ENCODE results near the gene PRRT1B.
"Not testable (repeated sequence)": the region's sequence is repeated elsewhere in the genome, so short reads cannot be mapped to it uniquely, and the experiment has no call there.

Gene PRRT1B

DNA sequence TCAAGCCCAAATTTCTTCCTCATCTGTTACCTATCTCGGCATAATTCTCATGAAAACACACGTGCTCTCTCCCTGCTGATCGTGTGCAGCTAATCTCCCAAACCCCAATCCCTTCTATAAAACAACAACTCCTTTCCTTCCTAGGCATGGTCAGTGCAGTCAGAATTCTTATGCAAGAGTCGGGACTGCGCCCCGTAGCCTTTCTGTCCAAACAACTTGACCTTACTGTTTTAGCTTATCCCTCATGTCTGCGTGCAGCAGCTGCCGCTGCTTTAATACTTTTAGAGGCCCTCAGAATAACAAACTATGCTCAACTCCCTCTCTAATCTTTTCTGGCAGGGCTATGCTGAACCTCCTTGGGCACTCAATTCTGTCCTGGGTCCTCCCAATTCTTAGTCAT, 5.1 kb downstream of the PRRT1B start:
- DNase-seq (ENCODE audit: low spot score) = not testable (repeated sequence)

- DNase-seq (ENCODE audit: low spot score) = no peak
Measured at GRCh38 chr9:131552030-131552429, 6.7 kb downstream of the PRRT1B start.

GRCh38 chr9:131554087-131554842, 8.9 kb downstream of the PRRT1B start:
- DNase-seq (ENCODE audit: low spot score) = no peak

DNA sequence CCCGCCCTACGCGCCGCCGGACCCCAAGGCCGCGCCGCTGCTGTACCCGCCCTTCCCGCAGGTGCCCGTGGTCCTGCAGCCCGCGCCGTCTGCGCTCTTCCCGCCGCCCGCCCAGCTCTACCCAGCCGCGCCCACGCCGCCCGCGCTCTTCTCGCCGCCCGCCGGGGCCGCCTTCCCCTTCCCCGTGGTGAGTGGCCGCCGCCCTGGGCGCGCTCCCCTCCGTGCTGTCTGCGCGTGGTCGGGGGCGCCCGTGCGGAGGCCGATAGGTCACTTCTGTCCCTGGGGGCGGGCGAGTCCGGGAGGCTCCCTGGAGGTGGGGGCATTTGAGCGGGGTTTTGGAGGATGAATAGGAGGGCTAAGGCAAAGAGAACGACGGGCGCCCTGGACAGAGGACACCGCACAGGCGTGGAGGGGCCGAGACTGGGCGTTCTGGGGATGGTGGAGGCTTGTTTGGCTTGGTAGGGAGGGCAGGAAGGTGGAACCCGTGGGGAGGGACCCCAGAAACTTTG, 9.6 kb downstream of the PRRT1B start:
- DNase-seq (ENCODE audit: low spot score) = no peak

DNA sequence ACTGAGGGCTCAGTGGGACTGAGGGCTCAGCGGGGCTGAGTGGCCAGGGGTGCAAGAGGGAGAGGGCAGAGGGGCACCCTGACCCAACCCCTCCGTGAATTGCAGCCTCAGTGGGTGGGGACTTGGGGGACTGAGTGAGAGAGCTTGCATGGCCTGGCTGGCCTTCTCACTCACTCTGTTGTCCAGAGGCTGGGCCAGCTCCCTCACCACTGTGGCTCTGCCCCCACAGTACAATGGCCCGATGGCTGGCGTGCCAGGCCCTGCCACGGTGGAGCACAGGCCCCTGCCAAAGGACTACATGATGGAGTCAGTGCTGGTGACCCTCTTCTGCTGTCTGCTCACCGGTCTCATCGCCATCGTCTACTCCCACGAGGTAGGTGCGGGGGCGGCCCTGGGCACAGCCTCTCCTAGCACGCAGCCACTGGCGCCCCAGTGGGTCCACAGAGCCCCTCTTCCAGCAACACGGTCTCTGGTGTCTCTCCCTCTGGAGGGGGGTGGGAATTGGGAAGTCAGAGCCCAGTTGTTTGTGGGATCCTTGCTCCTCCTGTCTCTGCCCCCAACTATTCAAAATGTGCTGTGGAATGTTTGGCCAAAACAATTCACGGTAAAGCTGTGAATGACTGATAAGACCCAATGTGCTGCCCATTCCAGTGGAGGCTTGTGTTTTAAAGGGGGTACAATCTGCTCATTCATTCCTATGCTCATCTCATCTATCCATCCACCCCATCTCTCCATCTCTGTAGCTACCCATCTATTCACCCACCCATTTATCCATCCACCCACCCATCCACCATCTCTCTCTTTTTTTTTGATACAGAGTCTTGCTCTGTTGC, 10.7 kb downstream of the PRRT1B start:
- DNase-seq (ENCODE audit: low spot score) = no peak

DNA sequence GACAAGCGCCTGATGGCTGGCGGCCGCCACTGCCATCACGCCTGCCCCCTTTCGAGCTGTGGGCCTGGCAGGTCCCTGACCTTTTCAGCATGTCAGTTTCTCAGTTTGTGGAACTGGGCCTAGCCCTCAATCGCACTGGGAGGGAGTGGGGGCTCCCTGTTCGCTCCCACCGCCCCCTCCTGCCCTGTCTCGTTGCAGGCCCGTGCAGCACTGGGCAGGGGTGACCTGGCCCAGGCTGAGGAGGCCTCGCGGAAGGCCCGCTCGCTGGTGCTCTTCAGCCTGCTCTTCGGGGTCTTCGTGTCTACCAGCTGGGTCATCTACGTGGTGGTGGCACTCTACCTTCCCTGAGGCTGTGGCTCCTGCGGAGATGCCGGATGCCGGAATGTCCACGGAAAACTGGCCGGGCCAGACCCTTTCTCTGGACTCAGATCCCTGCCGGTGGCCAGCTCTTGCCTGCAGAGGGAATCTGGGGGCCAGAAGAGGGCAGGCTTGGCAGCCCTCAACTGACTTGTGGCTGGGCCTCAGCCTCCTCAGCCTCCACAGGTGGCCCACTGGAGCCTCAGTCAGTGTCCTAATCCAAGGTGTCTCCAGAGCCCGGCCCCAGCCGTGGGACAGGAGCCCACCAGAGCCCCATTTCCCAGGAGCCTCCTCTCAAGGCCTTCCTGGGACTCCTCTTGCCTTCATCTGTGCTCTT, 12.7 kb downstream of the PRRT1B start:
- DNase-seq (ENCODE audit: low spot score) = no peak

GRCh38 chr9:131559421-131560000, 14.2 kb downstream of the PRRT1B start:
- DNase-seq (ENCODE audit: low spot score) = no peak

DNA sequence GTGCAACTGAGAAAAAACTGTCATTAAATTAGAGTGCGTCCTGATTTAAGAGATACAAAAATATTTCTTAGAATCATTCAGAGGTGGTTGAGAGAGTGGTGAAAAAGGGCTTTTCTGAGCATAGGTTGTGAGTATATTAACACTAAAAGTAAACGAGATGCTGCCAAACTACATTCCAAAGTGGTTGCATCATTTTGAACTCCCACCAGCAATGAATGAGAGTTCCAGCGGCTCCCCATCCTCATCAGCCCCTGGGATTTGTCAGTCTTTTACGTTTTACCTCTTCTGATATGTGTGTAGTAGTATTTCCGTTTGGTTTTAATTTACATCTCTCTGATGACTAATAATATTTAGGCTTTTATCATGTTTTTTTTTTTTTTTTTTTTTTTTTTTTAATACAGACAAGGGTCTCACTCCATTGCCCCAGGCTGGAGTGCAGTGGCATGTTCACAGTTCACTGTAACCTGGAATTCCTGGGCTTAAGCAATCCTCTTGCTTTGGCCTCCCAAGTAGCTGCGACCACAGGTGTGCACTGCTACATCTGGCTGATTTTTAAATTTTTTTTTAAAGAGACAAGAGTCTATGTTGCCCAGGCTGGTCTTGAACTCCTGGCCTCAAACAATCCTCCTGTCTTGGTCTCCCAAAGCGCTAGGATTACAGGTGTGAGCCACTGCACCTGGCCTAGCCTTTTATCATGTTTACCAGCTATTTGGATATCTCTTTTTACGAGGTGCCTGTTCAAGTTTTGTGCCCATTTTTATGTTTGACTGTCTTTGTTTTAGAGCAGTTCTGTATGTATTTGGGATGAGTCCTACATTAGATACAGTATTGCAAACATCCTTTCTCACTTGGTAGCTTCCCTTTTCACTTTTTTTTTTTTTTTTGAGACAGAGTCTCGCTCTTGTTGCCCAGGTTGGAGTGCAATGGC, 17.0 kb downstream of the PRRT1B start:
- DNase-seq (ENCODE audit: low spot score) = no peak

- no peak for DNase-seq (ENCODE audit: low spot score)
Measured at GRCh38 chr9:131565369-131565768, 20.0 kb downstream of the PRRT1B start.

DNA sequence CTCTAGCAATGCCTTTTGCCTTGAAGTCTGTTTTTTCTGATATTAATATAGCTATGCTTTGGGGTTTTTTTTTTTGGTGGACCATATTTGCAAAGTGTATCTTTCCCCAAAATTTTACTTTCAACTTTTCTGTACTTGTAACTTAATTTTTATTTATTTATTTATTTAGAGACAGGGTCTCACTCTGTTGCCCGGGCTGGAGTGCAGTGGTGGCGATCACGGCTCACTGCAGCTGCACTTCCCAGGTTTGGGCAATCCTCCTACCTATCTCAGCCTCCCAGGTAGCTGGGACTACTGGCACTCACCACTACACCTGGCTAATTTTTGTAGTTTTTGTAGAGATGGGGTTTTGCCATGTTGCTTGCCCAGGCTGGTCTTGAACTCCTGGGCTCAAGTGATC, 20.8 kb downstream of the PRRT1B start:
- no peak for DNase-seq (ENCODE audit: low spot score)

GRCh38 chr9:131567910-131568309, 22.6 kb downstream of the PRRT1B start:
- DNase-seq (ENCODE audit: low spot score) = no peak

- no peak for DNase-seq (ENCODE audit: low spot score)
Measured at GRCh38 chr9:131574730-131575640, 29.7 kb downstream of the PRRT1B start.

DNA sequence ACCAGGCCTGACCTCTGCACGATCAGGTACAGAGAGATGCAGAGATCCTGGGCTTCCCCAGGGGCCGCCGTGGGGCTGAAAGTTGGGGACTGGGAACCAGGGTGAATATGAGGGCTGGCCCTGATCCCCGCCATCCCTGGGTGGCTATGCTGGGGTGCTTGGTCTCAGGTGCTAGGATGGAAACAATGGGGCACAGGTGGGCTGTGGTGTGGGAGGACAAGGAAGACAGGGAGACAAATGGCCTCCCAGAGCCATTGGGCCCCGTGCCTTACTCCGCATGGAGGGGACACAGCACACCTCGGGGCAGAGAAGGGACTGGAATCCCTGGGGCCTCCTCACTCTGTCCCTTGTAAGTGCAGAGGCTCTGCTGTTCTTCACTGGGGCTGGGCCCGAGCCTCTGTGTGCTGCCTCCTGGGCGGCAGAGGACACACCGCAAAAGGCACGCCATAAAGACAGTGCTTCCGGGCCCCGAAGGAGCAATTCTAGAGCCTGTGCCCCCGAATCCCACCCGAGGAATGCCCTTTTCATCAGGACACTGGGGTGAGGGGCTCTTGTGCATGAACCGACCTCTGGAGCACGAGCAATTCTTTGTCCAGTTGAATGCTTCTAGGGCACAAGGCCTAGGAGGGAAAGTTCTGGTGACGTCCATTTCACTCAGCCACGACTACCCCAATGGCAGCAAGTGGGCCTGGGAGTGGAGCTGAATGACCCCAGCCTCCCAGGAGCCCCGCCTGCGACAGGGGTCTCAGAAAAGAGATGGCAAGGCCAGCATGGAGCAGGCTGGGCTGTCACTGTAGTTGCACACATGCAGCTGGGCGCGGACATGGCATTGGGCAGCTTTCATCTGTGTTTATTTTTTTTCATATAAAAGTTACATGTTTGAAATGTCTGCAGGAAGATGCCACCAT, 30.9 kb downstream of the PRRT1B start:
- DNase-seq (ENCODE audit: low spot score) = no peak

DNA sequence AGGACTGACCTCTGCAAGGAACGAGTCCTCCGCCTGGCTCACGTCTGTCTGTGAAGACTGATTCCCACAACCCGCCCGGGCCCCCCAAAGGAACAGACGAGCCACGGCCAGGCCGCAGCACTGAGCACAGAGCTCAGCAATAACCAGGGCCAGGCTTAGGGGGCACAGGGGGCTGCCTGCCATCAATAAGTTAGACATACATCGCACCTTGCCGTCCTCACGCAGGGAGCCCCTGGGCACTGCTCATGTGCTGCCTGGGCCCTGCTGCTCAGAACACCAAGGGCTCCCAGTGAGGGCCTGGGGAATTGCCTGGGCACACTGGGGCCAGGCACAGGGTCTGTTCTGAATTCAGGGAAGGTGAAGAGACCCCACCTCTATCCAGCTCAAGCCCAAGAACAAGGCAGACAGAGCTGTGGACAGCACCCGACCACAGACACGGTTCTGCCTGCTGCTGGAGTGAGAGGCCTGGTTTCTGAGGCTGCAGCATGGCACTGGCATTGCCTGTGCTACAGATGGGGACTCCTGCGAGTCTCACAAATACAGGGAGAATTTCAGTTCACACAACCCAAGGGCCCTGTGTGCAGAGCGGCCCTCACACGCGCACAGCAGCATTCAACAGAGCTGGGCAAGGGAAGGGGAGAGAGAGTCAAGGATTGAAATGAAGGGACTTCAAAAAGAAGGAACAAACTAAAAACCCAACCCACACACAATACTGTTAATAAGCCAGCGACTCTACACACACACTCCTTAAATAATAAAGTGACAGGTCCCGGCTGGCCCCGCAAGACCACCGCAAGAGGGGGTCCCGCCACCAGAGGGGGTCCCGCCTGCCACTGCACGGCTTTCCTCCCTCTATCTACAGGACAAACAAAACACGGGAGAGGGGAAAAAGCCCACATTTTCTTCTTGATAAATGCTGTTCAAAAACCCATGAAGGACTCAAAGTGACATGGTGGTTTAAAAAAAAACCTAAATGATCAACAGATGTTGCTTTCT, 32.0 kb downstream of the PRRT1B start:
- DNase-seq (ENCODE audit: low spot score) = no peak

DNA sequence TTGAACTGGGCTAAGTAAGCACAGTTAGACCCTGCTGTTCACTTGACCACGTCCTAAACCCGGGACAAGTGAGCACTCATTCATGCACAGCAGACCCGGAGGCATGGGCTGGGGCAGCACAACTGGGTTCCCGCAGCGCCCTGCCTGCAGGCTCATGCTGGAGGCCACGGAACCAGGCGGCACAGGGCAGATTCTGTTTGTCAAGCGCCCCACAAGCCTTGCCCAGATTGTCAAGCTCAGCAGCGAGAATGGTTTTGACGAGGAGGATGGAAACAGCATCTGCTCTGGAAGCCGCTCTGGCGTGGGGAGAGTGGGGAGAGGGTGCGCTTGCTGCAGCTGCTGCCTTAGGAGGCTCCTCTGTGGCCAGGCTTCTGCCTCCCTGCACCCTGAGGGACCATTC, 32.7 kb downstream of the PRRT1B start:
- no peak for DNase-seq (ENCODE audit: low spot score)

- no peak for DNase-seq (ENCODE audit: low spot score)
Measured at GRCh38 chr9:131578731-131579504, 33.6 kb downstream of the PRRT1B start.

DNA sequence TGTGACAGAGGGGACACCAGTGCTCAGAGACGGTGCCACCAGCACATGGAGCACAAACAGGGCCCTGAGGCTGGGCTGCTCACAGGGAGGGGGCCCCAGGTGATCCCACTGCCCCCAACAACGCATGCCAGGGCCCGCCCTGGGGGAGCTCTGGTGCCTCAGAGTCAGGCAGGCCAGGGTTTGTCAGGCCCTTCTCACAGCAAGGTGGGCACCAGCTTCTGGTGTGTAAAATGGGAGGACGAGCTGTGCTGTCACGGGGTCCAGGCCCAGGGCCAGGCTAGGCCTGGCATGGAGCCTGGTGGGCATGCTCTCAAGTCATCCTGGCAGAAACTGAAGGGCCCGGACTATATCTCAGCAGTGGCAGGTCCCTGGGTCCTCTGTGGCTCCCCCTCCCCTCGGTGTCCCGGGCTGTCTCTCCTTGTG, 34.5 kb downstream of the PRRT1B start:
- no peak for DNase-seq (ENCODE audit: low spot score)
